GM12892 (cell line): Measurements from ENCODE around the gene CFAP97D1.

Source experiments
- POLR2A ChIP-seq: IDR thresholded peaks from 2 replicates; pipeline ENCODE4 v1.6.1; 2011; ENCODE audit warnings: low read depth, low read length, control low read depth
- POLR2AphosphoS5 ChIP-seq: IDR thresholded peaks from 2 replicates; pipeline ENCODE4 v1.6.1; 2011; ENCODE audit warnings: low read depth, low read length, control low read depth
- TAF1 ChIP-seq: IDR thresholded peaks from 2 replicates; pipeline ENCODE4 v1.6.1; 2011; ENCODE audit warnings: low read depth, mild to moderate bottlenecking, control low read depth, low read length, borderline replicate concordance

GRCh38 chr17:43827596-43827995 is 47.4 kb downstream of the CFAP97D1 start:
- no peak for TF ChIP-seq POLR2A
- no peak for TF ChIP-seq TAF1
- TF ChIP-seq POLR2AphosphoS5, result no peak
